Measurements from ENCODE around the gene LEKR1.

DNA sequence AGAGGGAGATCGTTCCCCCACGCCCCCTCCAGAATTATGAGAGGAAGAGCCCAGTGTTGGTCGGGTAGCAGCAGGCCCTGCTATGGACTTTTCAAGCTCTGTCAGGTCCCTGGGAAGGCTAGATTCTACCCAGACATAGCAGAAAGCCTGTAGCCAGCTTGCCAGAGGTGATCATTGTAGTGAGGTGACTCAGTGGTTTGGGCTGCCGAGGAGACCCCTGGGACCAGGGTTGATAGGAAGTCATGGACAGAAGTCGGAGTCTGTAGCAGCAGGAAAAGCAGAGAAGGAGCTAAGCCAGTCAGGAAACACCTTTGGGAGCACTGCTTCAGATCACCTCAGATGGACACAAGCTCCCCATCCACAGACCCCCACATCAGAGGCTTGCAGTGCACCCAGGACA lies 266.1 kb downstream of the LEKR1 start:
- TF ChIP-seq ZFX (IDR thresholded peaks at IDR 0.05; ENCODE audit: borderline replicate concordance), result no peak
- TF ChIP-seq, protein P1, sequence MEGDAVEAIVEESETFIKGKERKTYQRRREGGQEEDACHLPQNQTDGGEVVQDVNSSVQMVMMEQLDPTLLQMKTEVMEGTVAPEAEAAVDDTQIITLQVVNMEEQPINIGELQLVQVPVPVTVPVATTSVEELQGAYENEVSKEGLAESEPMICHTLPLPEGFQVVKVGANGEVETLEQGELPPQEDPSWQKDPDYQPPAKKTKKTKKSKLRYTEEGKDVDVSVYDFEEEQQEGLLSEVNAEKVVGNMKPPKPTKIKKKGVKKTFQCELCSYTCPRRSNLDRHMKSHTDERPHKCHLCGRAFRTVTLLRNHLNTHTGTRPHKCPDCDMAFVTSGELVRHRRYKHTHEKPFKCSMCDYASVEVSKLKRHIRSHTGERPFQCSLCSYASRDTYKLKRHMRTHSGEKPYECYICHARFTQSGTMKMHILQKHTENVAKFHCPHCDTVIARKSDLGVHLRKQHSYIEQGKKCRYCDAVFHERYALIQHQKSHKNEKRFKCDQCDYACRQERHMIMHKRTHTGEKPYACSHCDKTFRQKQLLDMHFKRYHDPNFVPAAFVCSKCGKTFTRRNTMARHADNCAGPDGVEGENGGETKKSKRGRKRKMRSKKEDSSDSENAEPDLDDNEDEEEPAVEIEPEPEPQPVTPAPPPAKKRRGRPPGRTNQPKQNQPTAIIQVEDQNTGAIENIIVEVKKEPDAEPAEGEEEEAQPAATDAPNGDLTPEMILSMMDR (IDR thresholded peaks at IDR 0.05), result no peak

Data from 22Rv1 (cell line).